ENCODE measurements around the gene MEIOB. TPM values are rescaled to one million over a fixed set of nuclear protein-coding genes. Genes with fewer than 3 reads are reported as not detected.
"Not testable (repeated sequence)": the region's sequence is repeated elsewhere in the genome, so short reads cannot be mapped to it uniquely, and the experiment has no call there.

Gene MEIOB
- total RNA-seq, 6 experiments from 2014 or later = 0.39 to 0.40 TPM; not detected in 4

- peak overlapping the region in 1 of 3 donors; percentile 21 for H3K27ac ChIP-seq
- 23% methylated on average over 6 of the region's 7 CpGs for WGBS (ENCODE audit: insufficient coverage, low coverage, low lambda C conversion rate, missing lambda C conversion rate)
- TF ChIP-seq, protein P1, sequence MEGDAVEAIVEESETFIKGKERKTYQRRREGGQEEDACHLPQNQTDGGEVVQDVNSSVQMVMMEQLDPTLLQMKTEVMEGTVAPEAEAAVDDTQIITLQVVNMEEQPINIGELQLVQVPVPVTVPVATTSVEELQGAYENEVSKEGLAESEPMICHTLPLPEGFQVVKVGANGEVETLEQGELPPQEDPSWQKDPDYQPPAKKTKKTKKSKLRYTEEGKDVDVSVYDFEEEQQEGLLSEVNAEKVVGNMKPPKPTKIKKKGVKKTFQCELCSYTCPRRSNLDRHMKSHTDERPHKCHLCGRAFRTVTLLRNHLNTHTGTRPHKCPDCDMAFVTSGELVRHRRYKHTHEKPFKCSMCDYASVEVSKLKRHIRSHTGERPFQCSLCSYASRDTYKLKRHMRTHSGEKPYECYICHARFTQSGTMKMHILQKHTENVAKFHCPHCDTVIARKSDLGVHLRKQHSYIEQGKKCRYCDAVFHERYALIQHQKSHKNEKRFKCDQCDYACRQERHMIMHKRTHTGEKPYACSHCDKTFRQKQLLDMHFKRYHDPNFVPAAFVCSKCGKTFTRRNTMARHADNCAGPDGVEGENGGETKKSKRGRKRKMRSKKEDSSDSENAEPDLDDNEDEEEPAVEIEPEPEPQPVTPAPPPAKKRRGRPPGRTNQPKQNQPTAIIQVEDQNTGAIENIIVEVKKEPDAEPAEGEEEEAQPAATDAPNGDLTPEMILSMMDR (IDR thresholded peaks at IDR 0.05) = no peak
- no peak for TF ChIP-seq POLR2A (IDR thresholded peaks at IDR 0.05)
- H3K4me3 ChIP-seq = no peak overlapping the region
- no peaks in the 10 kb centered on the region for H3K27me3 ChIP-seq
- H3K9me3 ChIP-seq = no peaks in the 10 kb centered on the region
- intact Hi-C loops (cut with DNase I) = no loop called here
- DNase-seq (peak; percentile 58 to 89 (median 85)), ATAC-seq (peak; percentile 85 to 89 (median 88))
- peaks cover 0 to 31% (median 13%) of the 10 kb centered on the region in 4 donors for H3K4me1 ChIP-seq
- no peaks in the 10 kb centered on the region for H3K36me3 ChIP-seq
These were observed 4.5 kb upstream of the MEIOB start for GRCh38 chr16:1876468-1876867.

DNA sequence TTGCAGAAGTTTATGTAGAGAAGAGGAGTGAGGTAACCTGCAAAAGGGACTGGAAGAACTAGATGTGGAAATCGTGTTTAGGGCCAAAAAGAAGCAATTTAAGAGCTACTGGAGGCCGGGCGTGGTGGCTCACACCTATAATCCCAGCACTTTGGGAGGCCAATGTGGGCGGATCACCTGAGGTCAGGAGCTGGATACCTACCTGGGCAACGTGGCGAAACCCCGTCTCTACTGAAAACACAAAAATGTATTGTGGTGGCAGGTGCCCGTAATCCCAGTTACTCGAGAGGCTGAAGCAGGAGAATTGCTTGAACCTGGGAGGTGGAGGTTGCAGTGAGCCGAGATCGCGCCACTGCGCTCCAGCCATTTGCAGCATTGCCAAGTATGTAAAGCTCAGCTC, 4.1 kb upstream of the MEIOB start:
- H3K36me3 ChIP-seq; DNase-seq; H3K4me3 ChIP-seq; H3K27me3 ChIP-seq; H3K9me3 ChIP-seq; ATAC-seq; intact Hi-C loops (cut with DNase I): not testable (repeated sequence)
- peak overlapping the region in 1 of 3 donors; percentile 21 for H3K27ac ChIP-seq
- peaks cover 0 to 31% (median 13%) of the 10 kb centered on the region in 4 donors for H3K4me1 ChIP-seq
- WGBS (ENCODE audit: insufficient coverage, low coverage, low lambda C conversion rate, missing lambda C conversion rate) = 81% methylated on average over 12 of the region's 13 CpGs

DNA sequence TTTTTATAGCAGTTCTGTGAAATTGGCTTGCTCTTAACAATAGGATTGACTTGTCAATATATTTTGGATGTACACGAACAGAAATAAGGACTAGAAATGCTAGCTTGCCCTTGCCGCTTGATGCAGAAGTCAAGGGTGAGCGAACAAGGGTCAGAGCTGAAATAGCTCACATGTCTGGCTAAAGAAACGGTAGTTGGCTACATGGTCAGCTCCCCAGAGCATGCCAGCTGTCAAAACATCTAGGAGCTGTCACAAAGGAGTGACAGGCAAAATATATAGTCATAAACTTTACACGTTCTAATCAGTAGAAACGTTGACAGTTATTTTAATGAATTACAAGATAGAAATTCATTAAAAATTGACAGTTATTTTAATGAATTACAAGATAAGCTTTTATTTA, 2.9 kb upstream of the MEIOB start:
- H3K27me3 ChIP-seq = no peaks in the 10 kb centered on the region
- peak overlapping the region in 2 of 3 donors; percentile 8 to 30 for H3K27ac ChIP-seq
- no peak overlapping the region for H3K4me3 ChIP-seq
- ATAC-seq (peak; percentile 32 to 71 (median 57)), DNase-seq (peak in 2 of 3 donors; percentile 62 to 77)
- no peaks in the 10 kb centered on the region for H3K36me3 ChIP-seq
- peaks cover 0 to 41% (median 18%) of the 10 kb centered on the region in 4 donors for H3K4me1 ChIP-seq
- intact Hi-C loops (cut with DNase I) = no loop called here
- H3K9me3 ChIP-seq = no peaks in the 10 kb centered on the region
- TF ChIP-seq, protein P1 (IDR thresholded peaks at IDR 0.05) = no peak
- no peak for TF ChIP-seq POLR2A (IDR thresholded peaks at IDR 0.05)
- 16% methylated on average over 6 of the region's 6 CpGs for WGBS (ENCODE audit: insufficient coverage, low coverage, low lambda C conversion rate, missing lambda C conversion rate)

- peak overlapping the region in 2 of 3 donors; percentile 61 to 72 for H3K27ac ChIP-seq
- peaks cover 0 to 29% (median 12%) of the 10 kb centered on the region in 4 donors for H3K4me1 ChIP-seq
- ATAC-seq (peak; percentile 82 to 92 (median 86)), DNase-seq (peak; percentile 56 to 83 (median 81))
- intact Hi-C loops (cut with DNase I) = no loop called here
- no peaks in the 10 kb centered on the region for H3K27me3 ChIP-seq
- 15% methylated on average over 9 of the region's 9 CpGs for WGBS (ENCODE audit: insufficient coverage, low coverage, low lambda C conversion rate, missing lambda C conversion rate)
- no peaks in the 10 kb centered on the region for H3K9me3 ChIP-seq
- no peaks in the 10 kb centered on the region for H3K36me3 ChIP-seq
- no peak for TF ChIP-seq POLR2A (IDR thresholded peaks at IDR 0.05)
- TF ChIP-seq, protein P1 (IDR thresholded peaks at IDR 0.05) = no peak
- H3K4me3 ChIP-seq = no peak overlapping the region
These were observed 1.4 kb downstream of the MEIOB start for GRCh38 chr16:1870365-1871082.

DNA sequence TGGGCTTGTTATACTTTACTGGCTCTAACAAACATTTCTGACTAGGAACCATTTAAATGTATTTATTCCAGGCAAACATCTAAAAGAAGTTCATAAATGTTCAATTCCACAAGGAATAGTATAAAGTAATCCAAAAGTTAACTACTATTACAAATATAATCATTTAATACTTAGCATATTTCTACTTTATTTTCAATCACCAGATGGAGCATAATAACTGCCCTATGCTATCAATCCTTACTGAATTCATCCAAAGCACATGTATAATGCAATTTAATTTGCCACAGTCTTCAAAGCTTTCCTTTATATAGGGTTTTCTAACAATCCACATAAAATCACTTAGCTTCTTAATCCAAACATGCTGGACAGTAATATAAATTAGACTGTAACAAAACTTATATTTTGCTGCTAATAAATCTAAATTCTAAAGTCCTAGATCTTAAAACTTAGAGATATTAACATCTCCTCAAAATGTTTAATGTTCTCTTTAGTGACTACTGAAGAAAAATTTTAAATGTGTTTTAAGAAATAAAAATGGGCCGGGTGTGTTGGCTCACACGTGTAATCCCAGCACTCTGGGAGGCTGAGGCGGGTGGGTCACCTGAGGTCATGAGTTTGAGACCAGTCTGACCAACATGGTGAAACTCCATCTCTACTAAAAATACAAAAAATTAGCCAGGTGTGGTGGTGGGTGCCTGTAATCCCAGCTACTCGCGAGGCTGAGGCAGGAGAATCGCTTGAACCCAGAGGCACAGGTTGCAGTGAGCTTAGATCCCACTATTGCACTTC, 5.9 kb downstream of the MEIOB start:
- Histone ChIP-seq H3K9me3 (no peaks in the 10 kb centered on the region), H3K4me3 (no peak overlapping the region), H3K27me3 (no peaks in the 10 kb centered on the region), H3K36me3 (no peaks in the 10 kb centered on the region), H3K4me1 (peaks cover 0 to 16% (median 5%) of the 10 kb centered on the region in 4 donors), H3K27ac (no peak overlapping the region)
- peak in 1 of 3 donors; percentile 7 for DNase-seq
- TF ChIP-seq, protein P1 (IDR thresholded peaks at IDR 0.05) = peak in 1 of 4 donors; percentile 19
- no peak for TF ChIP-seq POLR2A (IDR thresholded peaks at IDR 0.05)
- WGBS (ENCODE audit: insufficient coverage, low coverage, low lambda C conversion rate, missing lambda C conversion rate) = 27% methylated on average over 3 of the region's 6 CpGs
- intact Hi-C loops (cut with DNase I) = no loop called here
- no peak for ATAC-seq

Data from right lobe of liver (tissue), 6 donors.